ENCODE data around the gene RNF227.

- no peak for TF ChIP-seq POLR2A (IDR thresholded peaks at IDR 0.05; ENCODE audit: low read depth, low read length)
- no peak for TF ChIP-seq HCFC1 (IDR thresholded peaks at IDR 0.05; ENCODE audit: low read length)
- no peak for TF ChIP-seq CTCF (IDR thresholded peaks at IDR 0.05 in 2 of 3, conservative IDR thresholded peaks at IDR 0.05 in 1 of 3; ENCODE audit: control insufficient read depth in 2 of 3, extremely low read depth in 1 of 3, insufficient read depth in 1 of 3, low read depth in 3 of 3, low read length in 3 of 3)
- no peak for TF ChIP-seq ATF7 (IDR thresholded peaks at IDR 0.05; ENCODE audit: low read depth)
- TF ChIP-seq CREM (IDR thresholded peaks at IDR 0.05; ENCODE audit: low read depth), result no peak
- TF ChIP-seq BCL3 (IDR thresholded peaks at IDR 0.05; ENCODE audit: borderline replicate concordance, insufficient read depth, low read depth, low read length, poor library complexity, severe bottlenecking), result no peak
- no peak for TF ChIP-seq ZNF24 (IDR thresholded peaks at IDR 0.05)
- TF ChIP-seq SKIL (IDR thresholded peaks at IDR 0.05; ENCODE audit: low read depth, poor library complexity, severe bottlenecking), result no peak
- TF ChIP-seq NR2F1 (conservative IDR thresholded peaks at IDR 0.05), result no peak
- no peak for TF ChIP-seq TARDBP (IDR thresholded peaks at IDR 0.05; ENCODE audit: borderline replicate concordance)
- no peak for TF ChIP-seq TCF7 (IDR thresholded peaks at IDR 0.05; ENCODE audit: borderline replicate concordance)
Measured at GRCh38 chr17:7910711-7911110, 5.4 kb downstream of the RNF227 start.

All from GM12878 (cell line).